ENCODE results near the gene TUBGCP5. TPM values are rescaled to one million over a fixed set of nuclear protein-coding genes. Genes with fewer than 3 reads are reported as not detected.

TUBGCP5 gene
- total RNA-seq, 2 experiments from 2014 or later, result 24.2 to 24.5 TPM

GRCh38 chr15:23074684-23075083 lies 35.3 kb upstream of the TUBGCP5 start:
- Histone ChIP-seq H3K27me3 (ENCODE audit: control insufficient read depth in 1 of 2, insufficient read depth in 2 of 2, low read length in 2 of 2) (no peaks in the 10 kb centered on the region), H3K36me3 (ENCODE audit: insufficient read depth, low read length) (no peaks in the 10 kb centered on the region), H3K27ac (ENCODE audit: low read depth in 1 of 2, low read length in 2 of 2) (no peak overlapping the region), H3K4me1 (ENCODE audit: insufficient read depth, low read length) (no peaks in the 10 kb centered on the region), H3K4me3 (ENCODE audit: low read length) (no peak overlapping the region), H3K9me3 (ENCODE audit: control insufficient read depth in 1 of 2, insufficient read depth in 1 of 2, low read length in 2 of 2) (no peaks in the 10 kb centered on the region)
- H3K36me3 Mint-ChIP-seq (ENCODE audit: low read depth), result no peaks in the 10 kb centered on the region
- H3K4me3 Mint-ChIP-seq, result no peak overlapping the region
- no peak for TF ChIP-seq CTCF (IDR thresholded peaks at IDR 0.05)
- POLR2A ChIA-PET, result no interaction called here
- intact Hi-C loops (cut with DNase I, micrococcal nuclease), result no loop called here
- CTCF ChIA-PET, result no interaction called here
- no peak overlapping the region for H3K27ac Mint-ChIP-seq
- DNase-seq (no peak), ATAC-seq (ENCODE audit: poor library complexity) (no peak)
- no peaks in the 10 kb centered on the region for H3K9me3 Mint-ChIP-seq
- peaks cover 12% of the 10 kb centered on the region for H3K27me3 Mint-ChIP-seq
- H3K4me1 Mint-ChIP-seq (ENCODE audit: low read depth), result no peaks in the 10 kb centered on the region

- Mint-ChIP-seq H3K4me1 (ENCODE audit: low read depth) (no peaks in the 10 kb centered on the region), H3K36me3 (ENCODE audit: low read depth) (no peaks in the 10 kb centered on the region), H3K9me3 (no peaks in the 10 kb centered on the region), H3K4me3 (no peak overlapping the region), H3K27ac (no peak overlapping the region), H3K27me3 (peaks cover 12% of the 10 kb centered on the region)
- TF ChIP-seq CTCF (IDR thresholded peaks at IDR 0.05), result no peak
- H3K27ac ChIP-seq (ENCODE audit: low read depth in 1 of 2, low read length in 2 of 2), result no peak overlapping the region
- no peaks in the 10 kb centered on the region for H3K27me3 ChIP-seq (ENCODE audit: control insufficient read depth in 1 of 2, insufficient read depth in 2 of 2, low read length in 2 of 2)
- H3K4me3 ChIP-seq (ENCODE audit: low read length), result no peak overlapping the region
- H3K4me1 ChIP-seq (ENCODE audit: insufficient read depth, low read length), result no peaks in the 10 kb centered on the region
- H3K36me3 ChIP-seq (ENCODE audit: insufficient read depth, low read length), result no peaks in the 10 kb centered on the region
- ATAC-seq (ENCODE audit: poor library complexity) (no peak), DNase-seq (no peak)
- intact Hi-C loops (cut with DNase I, micrococcal nuclease), result no loop called here
- H3K9me3 ChIP-seq (ENCODE audit: control insufficient read depth in 1 of 2, insufficient read depth in 1 of 2, low read length in 2 of 2), result peaks cover 0 to 3% of the 10 kb centered on the region in 2 experiments
- ChIA-PET CTCF (no interaction called here), POLR2A (no interaction called here)
Measured at GRCh38 chr15:23073890-23074646, 34.7 kb upstream of the TUBGCP5 start.

GRCh38 chr15:23072633-23073032 lies 33.3 kb upstream of the TUBGCP5 start:
- Mint-ChIP-seq H3K27me3 (peaks cover 12% of the 10 kb centered on the region), H3K4me3 (no peak overlapping the region), H3K4me1 (ENCODE audit: low read depth) (no peaks in the 10 kb centered on the region), H3K27ac (no peak overlapping the region), H3K9me3 (no peaks in the 10 kb centered on the region), H3K36me3 (ENCODE audit: low read depth) (no peaks in the 10 kb centered on the region)
- no peaks in the 10 kb centered on the region for H3K27me3 ChIP-seq (ENCODE audit: control insufficient read depth in 1 of 2, insufficient read depth in 2 of 2, low read length in 2 of 2)
- H3K27ac ChIP-seq (ENCODE audit: low read depth in 1 of 2, low read length in 2 of 2), result no peak overlapping the region
- no peaks in the 10 kb centered on the region for H3K4me1 ChIP-seq (ENCODE audit: insufficient read depth, low read length)
- H3K4me3 ChIP-seq (ENCODE audit: low read length), result no peak overlapping the region
- TF ChIP-seq CTCF (IDR thresholded peaks at IDR 0.05), result no peak
- intact Hi-C loops (cut with DNase I, micrococcal nuclease), result no loop called here
- CTCF ChIA-PET, result no interaction called here
- DNase-seq (no peak), ATAC-seq (ENCODE audit: poor library complexity) (no peak)
- peaks cover 0 to 18% of the 10 kb centered on the region in 2 experiments for H3K9me3 ChIP-seq (ENCODE audit: control insufficient read depth in 1 of 2, insufficient read depth in 1 of 2, low read length in 2 of 2)
- POLR2A ChIA-PET, result no interaction called here
- H3K36me3 ChIP-seq (ENCODE audit: insufficient read depth, low read length), result no peaks in the 10 kb centered on the region

Measured in CD4-positive, alpha-beta T cell (primary cell).